PC-9 (cell line): ENCODE measurements around the gene NDC1. TPM values are rescaled to one million over a fixed set of nuclear protein-coding genes. Genes with fewer than 3 reads are reported as not detected.
"Not testable (repeated sequence)": the region's sequence is repeated elsewhere in the genome, so short reads cannot be mapped to it uniquely, and the experiment has no call there.

Experiments
- BruUV-seq: library from RNA; stranded (reverse); fragments of 400-500 nt; replicated peaks from 2 replicates; lab custom pipeline; 2021; lab: Mats Ljungman, UMichigan
- CTCF ChIA-PET: fragments of 300-600 bp; sonication (Branson Sonifier 250); formaldehyde crosslinking; loops from one replicate; lab custom pipeline; 2022; ENCODE audit warnings: antibody characterized with exemption; lab: Charles Lee
- POLR2A ChIA-PET: fragments of 300-600 bp; sonication (Branson Sonifier 250); formaldehyde crosslinking; loops from one replicate; lab custom pipeline; 2022; ENCODE audit warnings: antibody characterized with exemption; ENCODE audit not compliant: unreplicated experiment; lab: Charles Lee
- DNase-seq, 2 experiments: peaks; one replicate each; pipeline versions ENCODE4 v3.0.0 to v3.0.0-alpha.2; 2015 to 2022; ENCODE audit warnings: mixed read lengths in 1 of 2
- H2AFZ ChIP-seq: fragments of 200-600 bp; sonication (generic); 2 replicates; pipeline ENCODE4 v1.8.1; 2017; ENCODE audit warnings: antibody characterized with exemption
- H3F3A ChIP-seq: fragments of 200-600 bp; sonication (generic); 2 replicates; pipeline ENCODE4 v1.8.1; 2017; ENCODE audit warnings: antibody characterized with exemption, mild to moderate bottlenecking, low read depth; ENCODE audit not compliant: insufficient read depth
- H3K27ac ChIP-seq: fragments of 200-600 bp; sonication (generic); 2 replicates; pipeline ENCODE4 v1.6.1; 2016; ENCODE audit warnings: mixed run types
- H3K27me3 ChIP-seq: fragments of 200-600 bp; sonication (generic); 2 replicates; pipeline ENCODE4 v1.6.1; 2016; ENCODE audit warnings: low read depth, mixed run types; ENCODE audit not compliant: insufficient read depth
- H3K36me3 ChIP-seq: fragments of 200-600 bp; sonication (generic); 2 replicates; pipeline ENCODE4 v1.6.1; 2016; ENCODE audit warnings: low read depth, mixed run types
- H3K4me1 ChIP-seq: fragments of 200-600 bp; sonication (generic); replicated peaks from 2 replicates; pipeline ENCODE4 v1.6.1; 2016; ENCODE audit warnings: mixed run types; ENCODE audit not compliant: insufficient read depth
- H3K4me2 ChIP-seq: fragments of 200-600 bp; sonication (generic); 2 replicates; pipeline ENCODE4 v1.6.1; 2017; ENCODE audit warnings: mixed run types
- H3K4me3 ChIP-seq: fragments of 200-600 bp; sonication (generic); 2 replicates; pipeline ENCODE4 v1.6.1; 2016; ENCODE audit warnings: mixed run types
- H3K79me2 ChIP-seq: fragments of 200-600 bp; sonication (generic); 2 replicates; pipeline ENCODE4 v1.6.1; 2017; ENCODE audit warnings: low read depth, mixed run types
- H3K9me2 ChIP-seq: fragments of 200-600 bp; sonication (generic); 2 replicates; pipeline ENCODE4 v1.8.1; 2017; ENCODE audit warnings: mild to moderate bottlenecking; ENCODE audit not compliant: insufficient read depth
- H3K9me3 ChIP-seq: fragments of 200-600 bp; sonication (generic); 2 replicates; pipeline ENCODE4 v1.8.1; 2016; ENCODE audit warnings: low read depth; ENCODE audit not compliant: insufficient read depth
- H4K20me1 ChIP-seq: fragments of 200-600 bp; sonication (generic); 2 replicates; pipeline ENCODE4 v1.8.1; 2017; ENCODE audit not compliant: insufficient read depth
- CTCF ChIP-seq: fragments of 200-600 bp; sonication (generic); conservative IDR thresholded peaks from 2 replicates; pipeline ENCODE4 v1.6.1; 2017; ENCODE audit warnings: mixed run types, antibody characterized with exemption, mild to moderate bottlenecking, moderate library complexity
- EZH2 ChIP-seq: fragments of 200-600 bp; sonication (generic); IDR thresholded peaks from 2 replicates; pipeline ENCODE4 v1.8.0; 2017; ENCODE audit warnings: antibody characterized with exemption, low read depth
- intact Hi-C: fragments of 100-400 bp; cut with micrococcal nuclease; formaldehyde crosslinking; loops from one replicate; pipeline ENCODE4 v1.10.0; 2022; ENCODE audit not compliant: unreplicated experiment
- total RNA-seq: library from RNA; stranded (reverse); gene quantifications from 2 replicates; pipeline ENCODE4 v1.2.3, GENCODE V29; 2021

The NDC1 gene
- total RNA-seq, 1 experiment from 2014 or later: 47.6 TPM

DNA sequence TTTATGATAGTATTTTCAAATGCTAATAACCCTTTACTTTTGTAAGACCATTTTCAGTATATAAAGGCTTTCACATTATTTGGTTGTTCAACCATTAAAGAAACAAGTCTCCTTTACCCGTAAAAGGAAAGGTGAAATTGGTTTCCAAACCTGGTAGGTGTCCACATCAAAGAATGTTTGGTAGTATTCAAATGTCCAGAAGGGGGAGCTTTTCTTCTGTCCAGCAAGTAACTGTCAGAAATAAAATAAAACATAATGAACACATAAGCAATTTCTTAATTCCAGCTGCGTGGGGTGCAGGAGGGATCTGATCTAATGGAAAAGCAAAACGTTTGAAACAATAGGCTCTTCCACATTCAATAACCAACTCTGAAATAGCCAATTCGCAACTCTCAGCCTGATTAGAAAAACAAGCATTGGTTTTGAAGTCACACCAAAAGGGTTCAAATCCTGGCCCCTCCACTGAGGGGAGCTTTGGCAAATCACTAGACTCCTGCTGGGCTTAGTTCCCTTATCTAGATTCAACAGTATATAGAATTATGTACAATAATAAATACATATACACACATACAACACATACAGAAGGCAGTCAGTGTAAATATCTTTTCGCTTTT is 40.5 kb upstream of the NDC1 start:
- Histone ChIP-seq H3F3A (peaks cover 3% of the 10 kb centered on the region; the same call in 1 of the 2 replicates), H2AFZ (no peak overlapping the region), H3K9me3 (no peaks in the 10 kb centered on the region), H3K79me2 (no peaks in the 10 kb centered on the region), H3K27ac (no peak overlapping the region), H3K4me3 (no peak overlapping the region), H3K4me1 (no peaks in the 10 kb centered on the region), H3K9me2 (no peaks in the 10 kb centered on the region), H3K27me3 (no peaks in the 10 kb centered on the region), H3K4me2 (no peak overlapping the region), H4K20me1 (no peaks in the 10 kb centered on the region), H3K36me3 (peaks cover 20% of the 10 kb centered on the region; the same call in 1 of the 2 replicates)
- BruUV-seq: no TSS peak
- intact Hi-C loops: loop anchor here (1.0 to 5.0 kb wide), 2 partner anchors 71 to 934 kb away; no protein-coding TSS in a partner anchor
- POLR2A ChIA-PET: interaction anchor here (0.5 kb wide), 1 partner anchor 67 kb away, joined by 3 read pairs; the partner anchor contains the start of gene IFT25
- DNase-seq: peak in 1 of 2 experiments; percentile 63
- CTCF ChIA-PET: interaction anchor here (0.6 to 1.1 kb wide), 5 partner anchors 18 to 81 kb away, joined by 3 to 5 read pairs (median 3); no protein-coding TSS in a partner anchor
- TF ChIP-seq CTCF: peak; percentile 83
- TF ChIP-seq EZH2: no peak

DNA sequence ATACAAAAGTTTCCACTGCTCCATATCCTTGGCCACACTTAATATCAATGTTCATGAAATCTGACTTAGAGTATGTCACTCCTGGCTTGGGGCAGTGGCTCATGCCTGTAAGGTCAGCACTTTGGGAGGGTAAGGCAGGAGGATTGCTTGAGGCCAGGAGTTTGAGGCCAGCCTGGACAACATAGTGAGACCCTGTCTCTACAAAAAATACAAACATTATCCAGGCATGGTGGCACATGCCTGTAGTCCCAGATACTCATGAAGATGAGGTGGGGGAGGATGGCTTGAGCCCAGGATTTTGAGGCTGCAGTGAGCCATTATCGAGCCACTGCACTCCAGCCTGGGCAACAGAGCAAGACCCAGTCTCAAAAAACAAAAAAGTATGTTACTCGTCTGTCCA is 37.1 kb upstream of the NDC1 start:
- H4K20me1 ChIP-seq, H3K9me3 ChIP-seq, DNase-seq, H3K4me3 ChIP-seq, H3K9me2 ChIP-seq, H3K4me2 ChIP-seq, H3K27ac ChIP-seq, H3F3A ChIP-seq, BruUV-seq, H3K4me1 ChIP-seq, H3K27me3 ChIP-seq, H2AFZ ChIP-seq, CTCF ChIA-PET, POLR2A ChIA-PET, H3K79me2 ChIP-seq: not testable (repeated sequence)
- intact Hi-C loops: loop anchor here (5.0 kb wide), 1 partner anchor 937 kb away; no protein-coding TSS in a partner anchor
- peaks cover 20% of the 10 kb centered on the region; the same call in 1 of the 2 replicates for H3K36me3 ChIP-seq

- H3K9me3 ChIP-seq: no peaks in the 10 kb centered on the region
These were observed 33.8 kb upstream of the NDC1 start for GRCh38 chr1:53871773-53872484.

More at GRCh38 chr1:53871773-53872484, 33.8 kb upstream of the NDC1 start:
- CTCF ChIA-PET: interaction anchor here (0.5 to 1.6 kb wide), 3 partner anchors 76 to 326 kb away, joined by 3 to 5 read pairs (median 4); no protein-coding TSS in a partner anchor
- Histone ChIP-seq H3K79me2 (no peaks in the 10 kb centered on the region), H3K27me3 (no peaks in the 10 kb centered on the region), H3K4me1 (no peaks in the 10 kb centered on the region), H3K4me2 (no peak overlapping the region), H3K36me3 (peaks cover 13% of the 10 kb centered on the region; the same call in 1 of the 2 replicates), H3K27ac (no peak overlapping the region), H3K4me3 (no peak overlapping the region), H4K20me1 (no peaks in the 10 kb centered on the region), H3F3A (no peaks in the 10 kb centered on the region), H2AFZ (no peak overlapping the region), H3K9me2 (no peaks in the 10 kb centered on the region)
- POLR2A ChIA-PET: interaction anchor here (0.5 to 0.7 kb wide), 2 partner anchors 17 to 1695 kb away, joined by 4 to 12 read pairs; no protein-coding TSS in a partner anchor
- no TSS peak for BruUV-seq
- intact Hi-C loops: no loop called here
- DNase-seq: no peak
- TF ChIP-seq EZH2 (no peak), CTCF (no peak)
